ENCODE measurements around the gene CDH15.

Gene CDH15, protein sequence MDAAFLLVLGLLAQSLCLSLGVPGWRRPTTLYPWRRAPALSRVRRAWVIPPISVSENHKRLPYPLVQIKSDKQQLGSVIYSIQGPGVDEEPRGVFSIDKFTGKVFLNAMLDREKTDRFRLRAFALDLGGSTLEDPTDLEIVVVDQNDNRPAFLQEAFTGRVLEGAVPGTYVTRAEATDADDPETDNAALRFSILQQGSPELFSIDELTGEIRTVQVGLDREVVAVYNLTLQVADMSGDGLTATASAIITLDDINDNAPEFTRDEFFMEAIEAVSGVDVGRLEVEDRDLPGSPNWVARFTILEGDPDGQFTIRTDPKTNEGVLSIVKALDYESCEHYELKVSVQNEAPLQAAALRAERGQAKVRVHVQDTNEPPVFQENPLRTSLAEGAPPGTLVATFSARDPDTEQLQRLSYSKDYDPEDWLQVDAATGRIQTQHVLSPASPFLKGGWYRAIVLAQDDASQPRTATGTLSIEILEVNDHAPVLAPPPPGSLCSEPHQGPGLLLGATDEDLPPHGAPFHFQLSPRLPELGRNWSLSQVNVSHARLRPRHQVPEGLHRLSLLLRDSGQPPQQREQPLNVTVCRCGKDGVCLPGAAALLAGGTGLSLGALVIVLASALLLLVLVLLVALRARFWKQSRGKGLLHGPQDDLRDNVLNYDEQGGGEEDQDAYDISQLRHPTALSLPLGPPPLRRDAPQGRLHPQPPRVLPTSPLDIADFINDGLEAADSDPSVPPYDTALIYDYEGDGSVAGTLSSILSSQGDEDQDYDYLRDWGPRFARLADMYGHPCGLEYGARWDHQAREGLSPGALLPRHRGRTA

DNA sequence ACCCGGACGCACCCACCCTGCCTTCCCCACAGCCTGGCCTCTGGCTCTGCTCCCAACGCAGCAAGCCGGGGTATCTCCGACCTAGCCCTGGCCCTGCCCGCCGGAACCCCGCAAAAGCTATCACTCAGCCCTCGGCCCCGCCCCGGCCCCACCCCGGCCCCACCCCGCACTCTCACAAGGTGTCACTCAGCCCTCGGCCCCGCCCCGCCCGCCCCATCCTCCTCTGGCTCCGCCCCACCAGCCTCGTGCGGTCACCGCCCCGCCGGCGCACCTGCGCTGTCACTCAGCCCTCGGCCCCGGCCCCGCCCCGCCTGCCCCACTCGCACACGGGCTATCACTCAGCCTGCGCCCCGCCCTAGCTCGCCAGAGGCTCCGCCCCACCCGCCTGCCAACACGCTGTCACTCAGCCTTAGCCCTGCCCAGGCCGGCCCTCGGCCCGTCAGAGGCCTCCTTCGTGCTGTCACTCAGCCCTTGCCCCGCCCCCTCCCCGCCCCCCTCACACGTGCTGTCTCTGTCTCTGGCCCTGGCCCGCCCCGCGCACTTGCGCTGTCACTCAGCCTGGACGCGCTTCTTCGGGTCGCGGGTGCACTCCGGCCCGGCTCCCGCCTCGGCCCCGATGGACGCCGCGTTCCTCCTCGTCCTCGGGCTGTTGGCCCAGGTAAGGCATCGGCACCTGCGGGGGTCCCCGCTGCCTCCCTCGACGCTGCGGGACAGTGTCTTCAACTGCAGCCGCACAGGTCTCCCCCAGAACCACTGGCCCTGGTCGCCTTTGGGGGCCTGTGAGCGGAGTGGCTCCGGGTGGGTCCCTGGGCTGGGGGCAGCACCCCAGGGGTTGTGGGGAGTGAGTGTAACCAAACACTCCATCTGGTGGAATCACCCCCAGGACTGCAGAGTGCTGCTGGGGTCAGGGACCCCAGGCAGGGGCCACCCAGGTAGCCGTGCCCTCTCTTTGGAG, at the start of gene CDH15:
TSS of gene CDH15 (plus strand) at position 533 of the 955 bp plus-strand sequence. CDS start at position 617, 84 bp downstream.
- DNase-seq (ENCODE audit: low read depth in 3 of 3, low spot score in 1 of 3) = peak; percentile 87 to 92 (median 89)

DNA sequence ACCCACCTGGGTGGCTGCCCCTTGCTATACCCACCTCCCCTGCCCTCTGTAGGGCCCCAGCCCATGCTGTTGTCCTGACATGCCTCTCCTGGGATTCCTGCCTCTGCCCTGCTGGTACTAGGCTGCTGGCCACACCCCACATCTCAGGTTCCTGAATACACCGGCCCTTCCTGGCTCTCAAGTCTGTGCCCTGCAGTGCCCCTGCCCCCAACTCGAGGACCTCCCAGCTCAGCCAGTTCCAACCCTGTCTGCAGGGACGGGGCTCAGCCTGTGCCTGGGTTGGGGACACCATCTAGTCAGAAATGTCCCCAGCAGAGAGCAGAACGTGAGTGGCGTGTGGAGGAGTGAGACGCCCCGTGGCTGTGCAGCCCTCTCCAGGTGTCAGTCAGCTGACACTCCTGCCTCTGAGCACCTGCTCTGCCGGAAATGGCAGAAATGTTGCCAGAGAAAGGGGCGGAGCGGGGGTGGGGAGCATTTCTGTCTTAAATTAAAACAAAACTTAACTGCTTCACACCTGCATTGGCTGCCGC, 49.2 kb upstream of the CDH15 start:
- peak; percentile 29 to 48 (median 29) for DNase-seq (ENCODE audit: low read depth in 3 of 3, low spot score in 1 of 3)

DNA sequence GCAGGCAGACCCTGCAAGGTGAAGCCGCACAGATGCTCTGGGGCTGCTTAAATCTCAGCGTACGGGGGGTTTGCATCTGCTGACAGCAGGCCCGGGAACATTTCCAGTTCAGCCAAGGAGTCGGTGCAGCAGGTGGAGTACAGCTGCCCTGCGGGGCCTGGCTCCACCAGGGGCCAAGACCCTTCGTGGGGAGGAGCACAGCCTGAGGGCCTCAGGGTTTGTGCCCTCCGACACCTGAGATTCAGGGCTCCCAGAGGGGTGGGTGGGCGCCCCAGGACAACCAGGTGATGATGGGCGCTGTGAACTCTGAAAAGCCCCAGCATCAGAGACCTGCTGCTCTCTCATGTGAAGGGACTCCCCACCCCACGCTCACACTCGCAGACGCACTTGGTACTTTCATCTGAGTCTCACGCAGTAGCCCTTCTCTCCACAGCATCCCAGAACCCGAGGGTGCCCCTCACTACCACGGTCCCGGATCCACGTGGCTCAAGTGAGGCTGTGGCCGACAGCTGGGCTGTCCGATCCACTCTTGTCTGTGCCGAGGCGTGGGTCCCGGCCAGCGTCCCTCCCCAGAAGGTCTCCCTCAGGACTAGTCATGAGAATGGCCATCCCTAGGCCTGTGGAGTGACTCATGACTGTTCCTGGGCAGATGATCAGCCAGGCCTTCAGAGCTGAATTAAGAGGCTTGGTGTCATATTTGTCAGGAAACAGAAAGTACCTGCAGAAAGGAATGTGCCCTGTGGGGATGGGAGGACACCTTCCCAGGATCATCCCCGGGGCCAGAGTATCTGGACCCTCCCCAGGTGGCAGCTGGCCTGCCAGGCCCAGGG, 48.3 kb upstream of the CDH15 start:
- DNase-seq (ENCODE audit: low read depth in 3 of 3, low spot score in 1 of 3) = no peak

DNA sequence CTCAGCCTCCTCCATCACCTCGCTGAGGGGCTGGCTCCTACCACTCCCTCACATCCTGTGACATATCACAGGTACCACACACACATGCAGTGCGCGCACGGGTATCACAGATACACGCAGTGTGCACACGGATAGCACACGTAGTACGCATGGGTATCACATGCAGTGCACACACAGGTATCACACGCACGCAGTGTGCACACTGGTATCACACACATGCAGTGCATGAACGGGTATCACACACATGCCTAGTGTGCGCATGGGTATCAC, 47.8 kb upstream of the CDH15 start:
- DNase-seq (ENCODE audit: low read depth in 3 of 3, low spot score in 1 of 3) = no peak

DNA sequence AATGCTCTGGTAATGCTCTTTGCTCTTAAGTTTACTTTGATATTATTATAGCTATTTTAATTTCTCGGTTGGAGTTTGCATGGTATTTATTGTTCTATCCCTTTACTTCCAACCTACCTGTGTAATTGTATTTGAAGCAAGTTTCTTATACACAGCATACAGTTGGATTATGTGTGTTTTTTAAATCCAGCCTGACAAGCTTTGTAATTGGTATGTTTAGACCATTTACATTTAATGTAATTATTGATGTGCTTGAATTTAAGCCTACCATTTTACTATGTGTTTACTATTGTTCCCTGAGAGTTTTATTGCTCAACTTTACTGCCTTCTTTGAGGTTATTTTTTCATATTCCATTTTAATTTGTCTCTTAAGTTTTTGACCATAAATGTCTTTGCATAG, 42.2 kb upstream of the CDH15 start:
- DNase-seq (ENCODE audit: low read depth in 3 of 3, low spot score in 1 of 3) = no peak

DNA sequence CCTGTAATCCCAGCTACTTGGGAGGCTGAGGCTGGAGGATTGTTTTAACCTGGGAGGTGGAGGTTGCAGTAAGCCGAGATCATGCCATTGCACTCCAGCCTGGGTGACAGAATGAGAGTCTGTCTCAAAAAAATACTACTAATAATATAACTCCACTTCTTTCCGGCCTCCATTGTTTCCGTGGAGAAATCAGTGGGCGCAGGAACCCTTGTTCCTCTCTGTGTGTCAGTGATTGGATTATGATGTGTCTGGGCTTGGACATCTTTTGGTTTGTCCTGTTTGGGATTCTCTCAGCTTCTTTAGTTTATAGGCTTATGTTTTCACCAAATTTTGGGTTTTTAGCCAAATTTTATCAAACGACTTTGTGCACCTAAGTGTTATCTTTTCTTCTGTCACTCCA, 41.1 kb upstream of the CDH15 start:
- no peak for DNase-seq (ENCODE audit: low read depth in 3 of 3, low spot score in 1 of 3)

DNA sequence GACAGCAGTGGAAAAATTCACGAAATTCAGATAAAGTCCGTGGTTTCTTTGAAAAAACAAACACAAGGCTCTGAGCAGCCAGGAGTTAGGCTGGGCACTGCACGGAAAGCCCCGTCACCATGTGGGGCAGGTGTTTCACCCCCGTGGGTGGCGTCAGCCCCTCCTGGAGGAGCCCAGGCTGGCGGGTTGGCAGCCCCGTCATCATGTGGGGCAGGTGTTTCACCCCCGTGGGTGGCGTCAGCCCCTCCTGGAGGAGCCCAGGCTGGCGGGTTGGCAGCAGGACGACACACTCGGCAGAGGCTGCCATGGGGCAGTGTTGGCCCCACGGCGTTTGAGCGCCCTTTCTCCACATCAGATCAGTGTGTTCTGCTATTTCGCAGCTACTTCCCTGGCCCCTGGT, 39.8 kb upstream of the CDH15 start:
- no peak for DNase-seq (ENCODE audit: low read depth in 3 of 3, low spot score in 1 of 3)

DNA sequence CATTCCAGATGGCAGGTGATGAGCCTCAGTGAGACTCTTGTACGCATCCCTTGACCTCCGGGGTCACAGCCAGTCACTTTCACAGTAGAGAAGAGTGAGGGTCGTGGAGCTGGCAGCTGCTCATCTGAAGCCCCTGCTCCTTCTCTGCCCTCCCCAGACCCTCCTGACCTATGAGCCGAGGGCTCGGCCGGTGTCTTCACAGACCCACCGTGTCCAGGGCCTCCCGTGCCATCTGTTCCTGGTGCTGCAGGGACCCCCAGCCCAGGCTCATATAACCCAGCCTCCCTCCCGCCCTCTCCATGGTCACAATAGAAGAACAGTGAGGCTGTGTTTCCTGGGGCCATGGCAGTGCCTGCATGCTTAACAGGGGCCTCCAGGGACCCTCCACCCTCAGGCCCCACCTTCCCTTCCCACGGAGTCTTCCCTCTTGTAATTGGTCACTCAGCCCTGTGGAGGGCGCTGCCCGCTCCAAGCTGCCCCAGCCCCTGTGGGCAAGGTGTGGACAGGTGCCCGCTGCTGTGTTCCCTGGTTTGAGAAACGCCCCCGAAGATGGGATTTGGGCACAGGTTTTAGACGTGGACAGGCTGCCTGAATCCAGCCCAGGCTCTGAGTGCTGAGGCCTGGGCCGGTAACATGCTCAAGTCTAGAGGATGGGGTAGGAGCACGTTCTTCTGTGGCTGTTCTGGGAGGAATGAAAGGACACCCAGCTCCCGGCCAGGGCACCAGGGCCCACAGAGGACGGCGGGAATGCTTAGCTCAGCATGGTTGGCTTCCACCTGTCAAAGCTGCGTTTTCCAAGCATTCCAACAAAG, 39.1 kb upstream of the CDH15 start:
- no peak for DNase-seq (ENCODE audit: low read depth in 3 of 3, low spot score in 1 of 3)

DNA sequence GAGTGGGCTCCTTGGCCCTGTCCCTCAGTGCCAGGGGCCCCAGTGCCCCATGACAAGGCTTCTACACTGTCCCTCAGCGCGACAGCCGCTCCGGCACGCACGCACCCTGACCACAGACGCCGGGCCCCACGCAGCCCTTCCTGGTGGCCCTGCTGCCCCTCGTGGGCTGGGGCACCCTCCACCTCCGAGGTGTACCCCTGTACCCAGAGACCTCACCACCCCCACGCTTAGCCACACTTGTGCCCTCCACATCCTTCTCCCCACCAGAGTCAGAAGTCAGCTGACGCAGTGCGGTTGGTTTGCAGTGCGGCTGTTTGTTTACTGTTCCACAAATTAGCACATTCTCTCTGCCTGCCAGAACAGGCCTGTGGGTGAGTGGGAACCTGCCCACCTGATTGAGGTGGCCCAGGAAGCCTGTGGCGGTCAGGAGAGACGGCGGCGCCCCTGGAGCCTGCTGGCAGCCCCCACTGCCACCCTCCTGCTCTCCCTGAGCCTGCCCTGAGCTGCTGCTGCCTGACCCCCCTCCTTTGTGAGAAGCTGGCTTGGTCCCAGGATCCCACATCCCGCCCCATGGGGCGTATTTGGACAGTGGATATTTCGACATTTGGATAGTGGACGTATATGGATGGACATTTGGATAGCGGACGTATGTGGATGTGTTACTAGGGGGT, 38.0 kb upstream of the CDH15 start:
- no peak for DNase-seq (ENCODE audit: low read depth in 3 of 3, low spot score in 1 of 3)

DNA sequence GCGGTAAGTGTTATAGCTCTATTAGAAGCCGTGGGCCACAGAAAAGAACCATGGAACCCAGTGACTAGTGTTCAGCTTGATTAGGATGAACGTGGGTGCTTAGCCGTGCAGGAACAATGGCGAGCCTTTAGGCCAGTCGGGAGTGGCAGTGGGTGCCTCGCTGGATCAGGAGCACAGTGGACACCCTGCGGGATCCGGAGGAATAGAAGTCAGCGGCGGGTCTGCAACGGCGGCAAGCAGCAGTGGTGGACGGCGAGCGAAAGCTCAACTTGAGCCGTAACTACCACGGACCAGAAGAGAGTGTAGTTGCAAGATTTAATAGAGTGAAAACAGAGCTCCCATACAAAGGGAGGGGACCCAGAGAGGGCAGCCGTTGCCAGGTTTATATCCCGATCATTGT, 37.3 kb upstream of the CDH15 start:
- DNase-seq (ENCODE audit: low read depth in 3 of 3, low spot score in 1 of 3) = no peak

DNA sequence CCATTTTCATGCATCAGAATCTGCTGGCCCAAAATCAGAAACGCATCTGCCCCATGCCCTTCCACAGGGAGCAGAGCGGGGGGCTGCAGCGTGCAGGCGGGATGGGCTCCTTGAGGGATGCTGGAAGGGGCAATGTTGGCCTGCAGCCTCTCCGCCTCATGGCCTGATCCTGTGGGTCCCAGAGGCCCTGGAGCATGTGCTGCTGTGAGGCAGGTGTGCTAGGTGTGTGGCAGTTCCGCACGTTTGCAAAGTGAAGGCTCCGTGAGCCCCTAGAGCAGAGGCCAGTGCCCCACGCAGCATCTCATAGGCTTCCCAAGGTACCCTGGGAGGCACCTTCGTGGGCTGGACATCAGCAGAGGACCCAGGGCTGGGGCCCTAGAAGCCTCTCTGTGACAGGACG, 36.4 kb upstream of the CDH15 start:
- no peak for DNase-seq (ENCODE audit: low read depth in 3 of 3, low spot score in 1 of 3)

DNA sequence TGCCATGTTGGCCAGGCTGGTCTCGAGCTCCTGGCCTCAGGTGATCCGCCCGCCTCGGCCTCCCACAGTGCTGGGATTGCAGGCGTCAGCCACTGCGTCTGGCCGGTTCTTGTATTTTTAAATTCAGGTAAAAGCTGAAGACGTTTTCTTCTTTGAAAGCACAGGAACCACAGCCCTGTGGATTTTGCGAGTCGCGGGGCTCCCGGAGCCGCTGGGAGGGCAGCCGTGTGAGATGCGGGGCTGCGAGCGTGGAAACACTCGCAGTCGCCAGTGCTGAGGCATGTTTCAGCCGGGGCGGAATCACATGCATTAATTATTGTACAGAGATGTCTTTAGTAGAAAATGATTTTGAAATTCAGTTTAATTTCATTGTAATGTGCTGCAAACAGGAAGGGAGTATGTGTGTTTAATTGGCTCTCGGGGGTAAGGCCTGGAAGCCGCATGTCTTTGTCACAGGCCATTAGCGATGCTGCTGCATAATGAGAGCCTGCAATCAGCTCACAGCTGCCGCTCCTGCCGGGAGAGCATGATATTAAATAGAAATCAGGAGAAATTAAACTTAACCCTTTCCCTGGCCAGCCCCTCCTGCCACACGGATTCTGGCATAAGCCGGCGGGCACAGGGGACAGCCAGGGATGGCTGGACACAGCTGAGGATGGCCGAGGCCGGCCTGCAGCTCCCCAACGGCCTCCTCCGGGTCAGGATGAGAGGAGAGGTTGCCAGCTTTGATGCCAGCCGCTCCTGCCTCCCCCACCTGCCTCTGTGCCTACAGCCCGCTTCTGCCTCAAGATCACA, 35.4 kb upstream of the CDH15 start:
- DNase-seq (ENCODE audit: low read depth in 3 of 3, low spot score in 1 of 3) = no peak

DNA sequence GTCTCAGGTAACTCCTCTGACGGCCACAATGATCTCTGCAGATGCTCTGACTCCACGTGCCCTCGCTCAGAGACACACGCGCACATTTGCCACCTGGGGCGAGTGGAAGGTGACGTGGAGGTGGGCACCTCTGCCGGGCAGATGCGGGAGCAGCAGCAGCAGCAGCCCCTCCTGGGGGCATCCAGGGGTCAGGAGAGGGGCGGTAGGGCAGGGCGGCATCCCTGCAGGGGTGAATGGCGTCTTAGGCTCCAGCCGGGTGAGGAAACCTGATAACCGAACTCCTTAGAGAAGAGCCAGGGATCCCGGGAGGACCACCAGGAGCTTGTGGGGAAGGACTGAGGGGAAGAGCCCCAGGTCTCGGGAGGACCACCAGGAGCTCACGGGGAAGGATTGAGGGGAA, 34.6 kb upstream of the CDH15 start:
- DNase-seq (ENCODE audit: low read depth in 3 of 3, low spot score in 1 of 3) = no peak

DNA sequence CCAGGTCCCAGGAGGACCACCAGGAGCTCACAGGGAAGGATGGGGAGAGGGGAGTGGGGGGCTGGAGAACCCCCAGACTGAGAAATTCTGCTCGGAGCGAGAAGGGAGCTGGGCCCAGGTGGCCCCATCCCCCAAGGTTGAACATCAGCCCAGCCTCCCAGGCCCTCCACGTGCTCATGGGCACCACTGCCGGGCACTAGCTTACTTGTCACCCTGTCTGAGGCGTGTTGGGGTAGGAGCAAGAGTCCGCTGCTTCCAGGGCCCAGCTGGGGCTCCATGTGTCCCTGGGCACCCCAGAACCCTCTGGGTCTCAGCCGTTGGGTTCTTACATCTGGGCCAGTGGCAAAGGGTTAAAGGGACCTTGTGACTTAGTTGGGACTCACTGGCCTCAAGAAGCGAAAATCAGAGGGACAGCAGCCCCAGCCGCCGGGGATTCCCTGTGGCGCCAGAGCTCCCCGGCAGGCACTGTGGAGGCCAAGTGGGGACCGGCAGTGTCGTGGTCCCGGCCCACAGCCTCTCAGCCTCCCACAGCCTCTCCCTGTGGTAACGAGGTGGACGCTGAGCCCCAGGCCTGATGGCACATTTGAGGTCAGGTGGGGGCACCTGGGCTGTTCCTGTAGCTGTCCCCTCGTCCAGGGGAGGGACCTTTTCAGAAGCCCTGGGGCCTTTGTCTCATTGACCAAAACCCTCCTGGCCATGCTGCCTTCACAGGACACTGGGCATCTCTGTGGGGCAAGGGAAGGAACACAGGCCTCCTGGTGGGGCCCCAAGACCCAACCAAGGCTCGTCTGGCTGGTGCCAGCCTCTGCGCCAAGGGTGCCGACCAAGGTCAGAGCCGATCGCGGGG, 33.7 kb upstream of the CDH15 start:
- no peak for DNase-seq (ENCODE audit: low read depth in 3 of 3, low spot score in 1 of 3)

DNA sequence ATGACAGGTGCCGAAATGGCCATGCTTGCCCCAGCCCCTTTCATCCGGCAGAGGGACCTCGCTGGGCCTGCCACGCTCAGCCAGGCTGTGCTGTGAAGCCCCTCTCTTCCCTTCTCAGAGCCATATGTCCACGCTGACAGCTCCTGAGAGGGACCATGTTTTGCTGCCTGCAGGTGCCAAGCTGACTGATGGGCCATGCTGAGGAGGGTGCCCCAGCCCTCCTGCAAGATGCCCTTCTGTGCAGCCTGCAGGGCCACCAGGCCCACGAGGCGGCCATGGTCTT, 33.1 kb upstream of the CDH15 start:
- DNase-seq (ENCODE audit: low read depth in 3 of 3, low spot score in 1 of 3) = no peak

DNA sequence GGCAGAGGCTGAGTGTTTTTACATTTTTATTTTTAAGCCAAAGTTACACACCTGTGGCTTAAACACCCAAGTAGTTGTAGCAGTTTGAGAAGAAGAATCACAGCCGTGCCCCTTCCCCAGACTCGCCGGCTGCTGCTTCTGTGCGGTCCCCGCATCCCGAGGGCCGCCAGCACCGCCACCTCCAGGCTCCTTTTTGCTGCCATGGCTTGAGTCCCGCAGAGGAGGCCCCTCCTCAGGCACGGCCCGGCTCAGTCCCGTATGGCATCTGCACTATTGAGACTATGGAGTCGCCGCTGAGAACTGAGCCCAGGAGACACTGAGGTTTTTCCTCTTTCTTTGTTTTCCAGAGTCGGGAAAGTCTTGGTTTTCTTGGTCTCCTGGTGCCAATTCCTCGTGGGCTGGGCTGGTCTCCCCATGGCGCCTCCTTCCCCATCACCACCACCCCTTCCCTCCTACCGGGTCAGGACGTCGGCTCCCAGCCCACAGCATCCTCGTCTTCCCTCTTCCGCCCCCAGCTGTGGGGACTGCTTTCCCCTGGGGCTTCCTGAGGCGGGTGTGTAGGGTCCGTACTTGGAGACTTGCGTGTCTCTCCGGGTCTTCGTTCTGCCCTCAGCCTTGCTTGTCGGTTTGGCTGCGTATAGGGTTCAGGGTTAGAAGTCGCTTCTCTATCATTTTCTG, 32.6 kb upstream of the CDH15 start:
- no peak for DNase-seq (ENCODE audit: low read depth in 3 of 3, low spot score in 1 of 3)

DNA sequence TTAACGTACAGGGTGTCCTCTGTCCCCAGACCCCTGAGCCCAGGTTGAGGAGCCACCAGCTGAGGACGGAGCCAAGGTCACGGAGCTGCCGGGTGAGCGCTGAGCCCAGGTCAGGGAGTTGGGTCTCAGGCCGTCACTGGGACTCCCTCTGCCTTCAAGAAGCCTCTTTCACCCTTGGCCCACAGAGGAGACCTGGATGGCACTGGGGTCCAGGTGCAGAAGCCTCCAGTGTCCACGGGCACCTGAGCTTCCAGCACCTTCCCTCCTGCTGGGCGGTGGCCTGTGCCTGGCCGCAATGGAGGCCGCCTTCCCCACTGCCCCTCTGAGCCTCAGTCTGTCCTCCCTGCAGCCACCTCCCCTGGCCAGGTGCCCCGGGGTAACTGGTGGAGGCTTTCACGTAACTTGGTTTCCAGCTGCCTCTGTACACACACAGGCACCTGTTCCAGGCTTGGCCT, 31.6 kb upstream of the CDH15 start:
- DNase-seq (ENCODE audit: low read depth in 3 of 3, low spot score in 1 of 3) = no peak

Data from stimulated activated CD4-positive, alpha-beta T cell treated with anti-CD3 and anti-CD28 coated beads, TNF-alpha, amount 100 ng/mL, for 1 hour (primary cell).